DND-41 (cell line): Measurements from ENCODE around the gene OR13F1.

Experiments
- CTCF ChIP-seq: IDR thresholded peaks from 2 replicates; pipeline ENCODE4 v1.5.1; 2012; ENCODE audit warnings: borderline replicate concordance, low read length, moderate library complexity, mild to moderate bottlenecking; ENCODE audit not compliant: poor library complexity, severe bottlenecking; ENCODE audit errors: extremely low read depth
- EZH2 ChIP-seq: IDR thresholded peaks from 3 replicates; pipeline ENCODE4 v1.6.1; 2012; ENCODE audit warnings: borderline replicate concordance, low read depth, mild to moderate bottlenecking, moderate library complexity, low read length, inconsistent platforms; ENCODE audit not compliant: severe bottlenecking

- TF ChIP-seq CTCF: no peak
- no peak for TF ChIP-seq EZH2
Measured at GRCh38 chr9:104506565-104506964, 2.5 kb downstream of the OR13F1 start.
